Measurements from ENCODE around the gene ACTR3.

DNA sequence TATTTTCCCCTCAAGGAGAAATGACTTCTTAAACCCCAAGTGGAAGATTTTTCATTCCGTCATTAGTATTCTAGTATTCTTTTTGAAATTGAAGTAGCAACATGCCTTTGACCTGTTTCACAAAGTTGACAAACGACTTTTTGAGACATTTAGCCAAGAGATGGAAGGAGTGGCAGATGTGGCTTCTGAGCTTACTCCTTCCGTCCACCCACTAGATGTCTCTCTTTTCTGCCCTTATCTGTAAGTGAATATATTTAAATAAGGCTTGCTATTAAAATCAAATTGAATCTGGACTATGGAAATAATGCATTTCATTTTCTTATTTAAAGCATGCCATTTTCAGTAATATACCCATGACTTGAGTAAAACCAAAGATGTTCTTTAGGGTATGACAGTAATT lies 74.1 kb downstream of the ACTR3 start:
- TF ChIP-seq, protein P1, sequence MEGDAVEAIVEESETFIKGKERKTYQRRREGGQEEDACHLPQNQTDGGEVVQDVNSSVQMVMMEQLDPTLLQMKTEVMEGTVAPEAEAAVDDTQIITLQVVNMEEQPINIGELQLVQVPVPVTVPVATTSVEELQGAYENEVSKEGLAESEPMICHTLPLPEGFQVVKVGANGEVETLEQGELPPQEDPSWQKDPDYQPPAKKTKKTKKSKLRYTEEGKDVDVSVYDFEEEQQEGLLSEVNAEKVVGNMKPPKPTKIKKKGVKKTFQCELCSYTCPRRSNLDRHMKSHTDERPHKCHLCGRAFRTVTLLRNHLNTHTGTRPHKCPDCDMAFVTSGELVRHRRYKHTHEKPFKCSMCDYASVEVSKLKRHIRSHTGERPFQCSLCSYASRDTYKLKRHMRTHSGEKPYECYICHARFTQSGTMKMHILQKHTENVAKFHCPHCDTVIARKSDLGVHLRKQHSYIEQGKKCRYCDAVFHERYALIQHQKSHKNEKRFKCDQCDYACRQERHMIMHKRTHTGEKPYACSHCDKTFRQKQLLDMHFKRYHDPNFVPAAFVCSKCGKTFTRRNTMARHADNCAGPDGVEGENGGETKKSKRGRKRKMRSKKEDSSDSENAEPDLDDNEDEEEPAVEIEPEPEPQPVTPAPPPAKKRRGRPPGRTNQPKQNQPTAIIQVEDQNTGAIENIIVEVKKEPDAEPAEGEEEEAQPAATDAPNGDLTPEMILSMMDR (IDR thresholded peaks at IDR 0.05), result no peak
- no peak for TF ChIP-seq POLR2A (IDR thresholded peaks at IDR 0.05)

Measured in thyroid gland (tissue), 4 donors.